H9 (cell line): ENCODE data around the gene FTH1. TPM values are rescaled to one million over a fixed set of nuclear protein-coding genes. Genes with fewer than 3 reads are reported as not detected.
A peak's percentile ranks its signal among the peaks of the same experiment; 100 is the strongest.

Experiments used
- DNase-seq: peaks from one replicate; pipeline ENCODE4 v3.0.0-alpha.2; 2017
- H2AFZ ChIP-seq: one replicate; pipeline ENCODE4 v1.6.1; 2013; ENCODE audit warnings: mild to moderate bottlenecking, low read length, control low read depth, moderate library complexity
- H2AK5ac ChIP-seq: 2 replicates; pipeline ENCODE4 v1.6.1; 2013; ENCODE audit warnings: low read length, control low read depth, mixed read lengths; ENCODE audit not compliant: insufficient read length
- H2BK120ac ChIP-seq: one replicate; pipeline ENCODE4 v1.6.1; 2013; ENCODE audit warnings: low read depth, mild to moderate bottlenecking, low read length, control low read depth, inconsistent platforms; ENCODE audit not compliant: poor library complexity, severe bottlenecking
- H2BK12ac ChIP-seq: 2 replicates; pipeline ENCODE4 v1.6.1; 2013; ENCODE audit warnings: low read length, control low read depth, mixed read lengths, low read depth; ENCODE audit not compliant: insufficient read length
- H2BK15ac ChIP-seq: 2 replicates; pipeline ENCODE4 v1.6.1; 2013; ENCODE audit warnings: low read depth, low read length, control low read depth
- H2BK20ac ChIP-seq: one replicate; pipeline ENCODE4 v1.6.1; 2013; ENCODE audit warnings: low read depth, mild to moderate bottlenecking, low read length, control low read depth, inconsistent platforms; ENCODE audit not compliant: poor library complexity, severe bottlenecking
- H2BK5ac ChIP-seq: 2 replicates; pipeline ENCODE4 v1.6.1; 2013; ENCODE audit warnings: low read length, control low read depth, mixed read lengths; ENCODE audit not compliant: insufficient read length
- H3K14ac ChIP-seq: 2 replicates; pipeline ENCODE4 v1.6.1; 2013; ENCODE audit warnings: low read length, control low read depth; ENCODE audit not compliant: insufficient read depth
- H3K18ac ChIP-seq: 2 replicates; pipeline ENCODE4 v1.6.1; 2013; ENCODE audit warnings: low read depth, mild to moderate bottlenecking, mixed read lengths, low read length, control low read depth; ENCODE audit not compliant: insufficient read length
- H3K23ac ChIP-seq: 2 replicates; pipeline ENCODE4 v1.6.1; 2013; ENCODE audit warnings: low read length, control low read depth, mixed read lengths, low read depth; ENCODE audit not compliant: insufficient read length
- H3K23me2 ChIP-seq: 2 replicates; pipeline ENCODE4 v1.6.1; 2013; ENCODE audit warnings: low read depth, mild to moderate bottlenecking, mixed read lengths, low read length, control low read depth; ENCODE audit not compliant: insufficient read length, poor library complexity, severe bottlenecking
- H3K27ac ChIP-seq: 2 replicates; pipeline ENCODE4 v1.5.1; 2013; ENCODE audit warnings: low read length, control low read depth, mixed read lengths, low read depth; ENCODE audit not compliant: insufficient read length
- H3K27me3 ChIP-seq: 2 replicates; pipeline ENCODE4 v1.6.1; 2013; ENCODE audit warnings: low read length, control low read depth, inconsistent platforms; ENCODE audit not compliant: insufficient read depth
- H3K4ac ChIP-seq: 2 replicates; pipeline ENCODE4 v1.6.1; 2013; ENCODE audit warnings: low read depth, mild to moderate bottlenecking, control low read depth, inconsistent platforms, low read length, moderate library complexity
- H3K4me1 ChIP-seq: 2 replicates; pipeline ENCODE4 v1.6.1; 2013; ENCODE audit warnings: low read length, control low read depth, inconsistent platforms; ENCODE audit not compliant: insufficient read depth
- H3K4me2 ChIP-seq: 2 replicates; pipeline ENCODE4 v1.6.1; 2013; ENCODE audit warnings: low read length, control low read depth, mixed read lengths; ENCODE audit not compliant: insufficient read length, insufficient read depth
- H3K56ac ChIP-seq: 2 replicates; pipeline ENCODE4 v1.6.1; 2013; ENCODE audit warnings: low read depth, mild to moderate bottlenecking, mixed read lengths, low read length, control low read depth; ENCODE audit not compliant: insufficient read length
- H3K79me1 ChIP-seq: 2 replicates; pipeline ENCODE4 v1.6.1; 2013; ENCODE audit warnings: low read depth, mild to moderate bottlenecking, moderate library complexity, low read length, control low read depth, inconsistent platforms; ENCODE audit not compliant: insufficient read depth, poor library complexity, severe bottlenecking
- H3K79me2 ChIP-seq: 2 replicates; pipeline ENCODE4 v1.6.1; 2013; ENCODE audit warnings: low read length, control low read depth, inconsistent platforms; ENCODE audit not compliant: insufficient read depth
- H3K9ac ChIP-seq: 2 replicates; pipeline ENCODE4 v1.6.1; 2013; ENCODE audit warnings: low read length, control low read depth, mixed read lengths; ENCODE audit not compliant: insufficient read length; ENCODE audit errors: extremely low read depth
- H3K9me3 ChIP-seq: one replicate; pipeline ENCODE4 v1.6.1; 2013; ENCODE audit warnings: low read depth, low read length, inconsistent platforms; ENCODE audit not compliant: control insufficient read depth
- H3T11ph ChIP-seq: one replicate; pipeline ENCODE4 v1.6.1; 2013; ENCODE audit warnings: mild to moderate bottlenecking, low read length, control low read depth, inconsistent platforms
- H4K20me1 ChIP-seq: one replicate; pipeline ENCODE4 v1.6.1; 2013; ENCODE audit not compliant: control insufficient read depth, insufficient read length, insufficient read depth
- H4K5ac ChIP-seq: 2 replicates; pipeline ENCODE4 v1.6.1; 2013; ENCODE audit warnings: low read depth, mild to moderate bottlenecking, mixed read lengths, low read length, control low read depth; ENCODE audit not compliant: insufficient read length
- H4K8ac ChIP-seq: replicated peaks from 2 replicates; pipeline ENCODE4 v1.6.1; 2013; ENCODE audit warnings: low read length, control low read depth, mixed read lengths, low read depth; ENCODE audit not compliant: insufficient read length
- H4K91ac ChIP-seq: 2 replicates; pipeline ENCODE4 v1.6.1; 2013; ENCODE audit warnings: low read depth, mild to moderate bottlenecking, moderate library complexity, mixed read lengths, low read length, control low read depth; ENCODE audit not compliant: insufficient read length
- H3K27ac Mint-ChIP-seq, 3 experiments: 2 replicates in 2 of 3; 3 replicates in 1 of 3; pipeline ENCODE4 v1.8.0; 2020 to 2021; ENCODE audit warnings: mixed read lengths in 3 of 3, mild to moderate bottlenecking in 1 of 3, moderate library complexity in 1 of 3
- H3K27me3 Mint-ChIP-seq: 2 replicates; pipeline ENCODE4 v1.8.0; 2021; ENCODE audit warnings: low read depth, mild to moderate bottlenecking, moderate library complexity, mixed read lengths
- H3K36me3 Mint-ChIP-seq, 3 experiments: 2 replicates in 2 of 3; 3 replicates in 1 of 3; pipeline ENCODE4 v1.8.0; 2020 to 2021; ENCODE audit warnings: low read depth in 3 of 3, mixed read lengths in 3 of 3; ENCODE audit not compliant: insufficient read depth in 1 of 3
- H3K4me1 Mint-ChIP-seq, 2 experiments: 2 replicates each; pipeline ENCODE4 v1.8.0; 2020; ENCODE audit warnings: mixed read lengths in 2 of 2
- H3K4me3 Mint-ChIP-seq, 2 experiments: 2 replicates in 1 of 2; 3 replicates in 1 of 2; pipeline ENCODE4 v1.8.0; 2020 to 2021; ENCODE audit warnings: mild to moderate bottlenecking in 2 of 2, mixed read lengths in 2 of 2, moderate library complexity in 1 of 2
- H3K9me3 Mint-ChIP-seq, 2 experiments: 2 replicates in 1 of 2; 3 replicates in 1 of 2; pipeline ENCODE4 v1.8.0; 2020; ENCODE audit warnings: mild to moderate bottlenecking in 2 of 2, mixed read lengths in 2 of 2, moderate library complexity in 1 of 2
- WGBS: extraction: QIAGEN DNeasy Blood & Tissue Kit; methylation state at CpG from one replicate; pipeline ENCODE4 v1.1.7; 2013; ENCODE audit warnings: missing lambda C conversion rate, low lambda C conversion rate, mixed read lengths; ENCODE audit not compliant: insufficient read length; ENCODE audit errors: extremely low coverage; 5-methylcytosine and 5-hydroxymethylcytosine counted together
- total RNA-seq: library from RNA; stranded (reverse); gene quantifications from 2 replicates; pipeline ENCODE4 v1.2.1, GENCODE V29; 2021
- TF ChIP-seq, protein P1 (sequence below): fragments of 200-600 bp; sonication (generic); conservative IDR thresholded peaks from 3 replicates; pipeline ENCODE4 v1.8.0; 2021; ENCODE audit warnings: antibody characterized with exemption, mild to moderate bottlenecking

Gene FTH1
- total RNA-seq, 1 experiment from 2014 or later: 1,505 TPM

- no peaks in the 10 kb centered on the region; the same call in 1 of the 2 replicates for H3K27me3 ChIP-seq
- no peak overlapping the region for H3K4ac ChIP-seq
- TF ChIP-seq, protein P1, sequence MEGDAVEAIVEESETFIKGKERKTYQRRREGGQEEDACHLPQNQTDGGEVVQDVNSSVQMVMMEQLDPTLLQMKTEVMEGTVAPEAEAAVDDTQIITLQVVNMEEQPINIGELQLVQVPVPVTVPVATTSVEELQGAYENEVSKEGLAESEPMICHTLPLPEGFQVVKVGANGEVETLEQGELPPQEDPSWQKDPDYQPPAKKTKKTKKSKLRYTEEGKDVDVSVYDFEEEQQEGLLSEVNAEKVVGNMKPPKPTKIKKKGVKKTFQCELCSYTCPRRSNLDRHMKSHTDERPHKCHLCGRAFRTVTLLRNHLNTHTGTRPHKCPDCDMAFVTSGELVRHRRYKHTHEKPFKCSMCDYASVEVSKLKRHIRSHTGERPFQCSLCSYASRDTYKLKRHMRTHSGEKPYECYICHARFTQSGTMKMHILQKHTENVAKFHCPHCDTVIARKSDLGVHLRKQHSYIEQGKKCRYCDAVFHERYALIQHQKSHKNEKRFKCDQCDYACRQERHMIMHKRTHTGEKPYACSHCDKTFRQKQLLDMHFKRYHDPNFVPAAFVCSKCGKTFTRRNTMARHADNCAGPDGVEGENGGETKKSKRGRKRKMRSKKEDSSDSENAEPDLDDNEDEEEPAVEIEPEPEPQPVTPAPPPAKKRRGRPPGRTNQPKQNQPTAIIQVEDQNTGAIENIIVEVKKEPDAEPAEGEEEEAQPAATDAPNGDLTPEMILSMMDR: no peak
- Mint-ChIP-seq H3K36me3 (no peaks in the 10 kb centered on the region), H3K27ac (no peak overlapping the region), H3K27me3 (peaks cover 54% of the 10 kb centered on the region), H3K4me3 (peak overlapping the region; percentile 72 to 83), H3K4me1 (peaks cover 17 to 23% of the 10 kb centered on the region in 2 experiments), H3K9me3 (no peaks in the 10 kb centered on the region; a peak in 2 of 5 replicates)
- H4K20me1 ChIP-seq: no peaks in the 10 kb centered on the region
- H4K8ac ChIP-seq: no peak overlapping the region
- H2BK15ac ChIP-seq: no peak overlapping the region
- no peak overlapping the region for H2BK20ac ChIP-seq
- H3K14ac ChIP-seq: no peak overlapping the region; the same call in 1 of the 2 replicates
- no peak overlapping the region for H2BK120ac ChIP-seq
- peaks cover 3% of the 10 kb centered on the region; the same call in 1 of the 2 replicates for H3K4me1 ChIP-seq
- no peak overlapping the region for H3K56ac ChIP-seq
- no CpG with 5 or more reads among the region's 14 CpGs for WGBS
- no peaks in the 10 kb centered on the region for H3K79me1 ChIP-seq
- H3K23me2 ChIP-seq: peaks cover 5% of the 10 kb centered on the region
- no peak overlapping the region for H4K5ac ChIP-seq
- DNase-seq: no peak
- H3K9ac ChIP-seq: no peak overlapping the region
- no peak overlapping the region for H2AFZ ChIP-seq
- H3K4me2 ChIP-seq: no peak overlapping the region
- no peak overlapping the region for H2BK12ac ChIP-seq
- no peak overlapping the region for H3K18ac ChIP-seq
- H3K9me3 ChIP-seq: no peaks in the 10 kb centered on the region
- no peak overlapping the region for H3K23ac ChIP-seq
- no peak overlapping the region for H2AK5ac ChIP-seq
- no peaks in the 10 kb centered on the region for H3K79me2 ChIP-seq
- no peak overlapping the region for H3K27ac ChIP-seq
- H3T11ph ChIP-seq: no peak overlapping the region
- H4K91ac ChIP-seq: no peak overlapping the region
- H2BK5ac ChIP-seq: no peak overlapping the region
These were observed 49.0 kb downstream of the FTH1 start for GRCh38 chr11:61918251-61918937.
